NCI-H1105 (cell line): ENCODE data around the gene FBXO46.

Source experiments
- DNase-seq: peaks from one replicate; lab custom pipeline; 2025; lab: John Stamatoyannopoulos, UW

FBXO46 gene

GRCh38 chr19:45730368-45731288, at the start of gene FBXO46:
Gene FBXO46, minus strand, starts transcription at chr19:45730896. Its CDS starts 17,401 bp downstream, at chr19:45713495.
- peak; percentile 99 for DNase-seq

- peak; percentile 38 for DNase-seq
Measured at GRCh38 chr19:45780146-45780447, 49.4 kb upstream of the FBXO46 start.

- peak; percentile 94 for DNase-seq
Measured at GRCh38 chr19:45779231-45780145, 48.8 kb upstream of the FBXO46 start.

- no peak for DNase-seq
Measured at GRCh38 chr19:45778010-45778661, 47.4 kb upstream of the FBXO46 start.

GRCh38 chr19:45777395-45777961, 46.8 kb upstream of the FBXO46 start:
- no peak for DNase-seq

GRCh38 chr19:45774765-45775164, 44.1 kb upstream of the FBXO46 start:
- no peak for DNase-seq

- DNase-seq, result no peak
Measured at GRCh38 chr19:45773384-45773783, 42.7 kb upstream of the FBXO46 start.

- DNase-seq, result no peak
Measured at GRCh38 chr19:45772912-45773311, 42.2 kb upstream of the FBXO46 start.

- no peak for DNase-seq
Measured at GRCh38 chr19:45772130-45772840, 41.6 kb upstream of the FBXO46 start.

- DNase-seq, result no peak
Measured at GRCh38 chr19:45771311-45771933, 40.7 kb upstream of the FBXO46 start.

GRCh38 chr19:45770192-45771101, 39.8 kb upstream of the FBXO46 start:
- peak; percentile 99 for DNase-seq

- DNase-seq, result peak; percentile 38
Measured at GRCh38 chr19:45769821-45770191, 39.1 kb upstream of the FBXO46 start.

GRCh38 chr19:45768984-45769782, 38.5 kb upstream of the FBXO46 start, which contains the start of gene SIX5:
Gene SIX5, minus strand, starts transcription at chr19:45769252. Its CDS starts 408 bp downstream, at chr19:45768844.
- peak; percentile 97 for DNase-seq

- no peak for DNase-seq
Measured at GRCh38 chr19:45768655-45768983, 37.9 kb upstream of the FBXO46 start.

- no peak for DNase-seq
Measured at GRCh38 chr19:45767881-45768654, 37.4 kb upstream of the FBXO46 start.

- no peak for DNase-seq
Measured at GRCh38 chr19:45767410-45767880, 36.7 kb upstream of the FBXO46 start.

GRCh38 chr19:45766869-45767346, 36.2 kb upstream of the FBXO46 start:
- no peak for DNase-seq
